K562 (cell line): Measurements from ENCODE around the gene SYNGR1. TPM values are rescaled to one million over a fixed set of nuclear protein-coding genes. Genes with fewer than 3 reads are reported as not detected.

Source experiments
- ATAC-seq: fragments of 200-7000 bp; cut with Tn5 transposase; 3 replicates; pipeline ENCODE4 v1.9.1; 2020; ENCODE audit warnings: moderate library complexity
- BruUV-seq: library from RNA; stranded (reverse); fragments of 400-500 nt; replicated peaks from 2 replicates; lab custom pipeline; 2021; lab: Mats Ljungman, UMichigan
- CTCF ChIA-PET: fragments of 300-600 bp; formaldehyde crosslinking; extraction: SDS; loops from one replicate; lab custom pipeline; 2021; ENCODE audit warnings: low intra/inter-chr PET ratio; lab: Yijun Ruan, JAX
- POLR2A ChIA-PET: fragments of 300-600, 350-650 bp; sonication (Branson Sonifier 250); formaldehyde crosslinking; extraction: SDS; loops from one replicate; lab custom pipeline; 2021; ENCODE audit warnings: antibody characterized with exemption, inconsistent platforms; lab: Yijun Ruan, JAX
- DNase-seq, 4 experiments: peaks; one replicate each; pipeline versions ENCODE4 v3.0.0 to v3.0.0-alpha.2; 2011 to 2018; ENCODE audit warnings: low spot score in 3 of 4, mixed read lengths in 3 of 4; ENCODE audit errors: extremely low read depth in 1 of 4
- FAIRE-seq: peaks from 2 replicates; lab custom pipeline; 2011; peaks lifted over from hg19 to GRCh38; lab: Jason Lieb, UNC
- H2AFZ ChIP-seq: 2 replicates; pipeline ENCODE4 v1.6.0; 2011; ENCODE audit warnings: low read depth, low read length, control low read depth, inconsistent platforms
- H3K27ac ChIP-seq: fragments of 200-600 bp; 3 replicates; pipeline ENCODE4 v1.8.0; 2011; ENCODE audit warnings: low read depth, mild to moderate bottlenecking, control low read depth, inconsistent platforms, low read length, moderate library complexity, mixed read lengths; ENCODE audit errors: extremely low read depth
- H3K27me3 ChIP-seq, 2 experiments: fragments of 300-600 bp in 1 of 2; 2 replicates in 1 of 2; 3 replicates in 1 of 2; pipeline versions ENCODE4 v1.6.0 to v1.8.0; 2011; ENCODE audit warnings: inconsistent platforms in 2 of 2, low read length in 2 of 2, mild to moderate bottlenecking in 1 of 2, mixed read lengths in 1 of 2, moderate library complexity in 1 of 2; ENCODE audit not compliant: control insufficient read depth in 2 of 2, insufficient read depth in 2 of 2
- H3K36me3 ChIP-seq: fragments of 300-600 bp; 3 replicates; pipeline ENCODE4 v1.8.0; 2011; ENCODE audit warnings: mild to moderate bottlenecking, low read length, inconsistent platforms; ENCODE audit not compliant: control insufficient read depth, insufficient read depth
- H3K4me1 ChIP-seq, 2 experiments: fragments of 200-600 bp in 1 of 2; replicated peaks in 1 of 2; 2 replicates in 1 of 2; 3 replicates in 1 of 2; pipeline versions ENCODE4 v1.5.1 to v1.8.0; 2011; ENCODE audit warnings: inconsistent platforms in 2 of 2, low read length in 2 of 2, mild to moderate bottlenecking in 1 of 2, mixed read lengths in 1 of 2, moderate library complexity in 1 of 2; ENCODE audit not compliant: control insufficient read depth in 2 of 2, insufficient read depth in 2 of 2
- H3K4me2 ChIP-seq: 2 replicates; pipeline ENCODE4 v1.6.1; 2011; ENCODE audit warnings: low read length, control low read depth, inconsistent platforms, mixed read lengths; ENCODE audit not compliant: insufficient read depth
- H3K4me3 ChIP-seq: fragments of 200-600 bp; sonication (generic), shearing (Covaris generic); 2 replicates; pipeline ENCODE4 v1.5.1; 2016; ENCODE audit warnings: control low read depth, inconsistent platforms
- H3K79me2 ChIP-seq: fragments of 200-600 bp; 3 replicates; pipeline ENCODE4 v1.8.0; 2011; ENCODE audit warnings: low read length, inconsistent platforms; ENCODE audit not compliant: control insufficient read depth, insufficient read depth
- H3K9ac ChIP-seq, 2 experiments: 2 replicates each; pipeline versions ENCODE4 v1.6.0 to v1.6.1; 2011; ENCODE audit warnings: low read depth in 2 of 2, low read length in 2 of 2, control low read depth in 1 of 2, inconsistent platforms in 1 of 2, mild to moderate bottlenecking in 1 of 2, mixed read lengths in 1 of 2; ENCODE audit not compliant: insufficient read depth in 1 of 2
- H3K9me1 ChIP-seq: one replicate; pipeline ENCODE4 v1.6.0; 2011; ENCODE audit warnings: inconsistent platforms, mild to moderate bottlenecking, low read length, moderate library complexity; ENCODE audit not compliant: control insufficient read depth, insufficient read depth
- H3K9me3 ChIP-seq: replicated peaks from 2 replicates; pipeline ENCODE4 v1.5.1; 2011; ENCODE audit warnings: low read depth, low read length, inconsistent platforms; ENCODE audit not compliant: control insufficient read depth, insufficient read depth
- H4K20me1 ChIP-seq: replicated peaks from 2 replicates; pipeline ENCODE4 v1.6.1; 2011; ENCODE audit warnings: low read length, inconsistent platforms, mixed read lengths; ENCODE audit not compliant: control insufficient read depth, insufficient read depth
- BRD4 ChIP-seq: fragments of 200-600 bp; sonication (generic); IDR thresholded peaks from 2 replicates; pipeline ENCODE4 v1.6.1; 2017; ENCODE audit warnings: inconsistent platforms
- EGR1 ChIP-seq: fragments of 450-650 bp; conservative IDR thresholded peaks from 2 replicates; pipeline ENCODE4 v1.6.1; 2017; ENCODE audit warnings: mild to moderate bottlenecking
- KLF16 ChIP-seq: IDR thresholded peaks from 2 replicates; pipeline ENCODE4 v1.6.1; 2016; ENCODE audit warnings: antibody characterized with exemption
- MTA2 ChIP-seq: fragments of 450-650 bp; IDR thresholded peaks from 2 replicates; pipeline ENCODE4 v1.6.1; 2016; ENCODE audit warnings: low read depth
- NCOA2 ChIP-seq, 2 experiments: fragments of 450-650 bp; IDR thresholded peaks; 2 replicates each; pipeline ENCODE4 v1.6.1; 2018; ENCODE audit warnings: mild to moderate bottlenecking in 2 of 2, moderate library complexity in 1 of 2; ENCODE audit not compliant: partially characterized antibody in 2 of 2
- PHB2 ChIP-seq: fragments of 450-650 bp; IDR thresholded peaks from 2 replicates; pipeline ENCODE4 v1.6.1; 2017; ENCODE audit warnings: low read depth
- POLR3G ChIP-seq: IDR thresholded peaks from 2 replicates; pipeline ENCODE4 v1.6.1; 2011; ENCODE audit not compliant: insufficient read length, insufficient replicate concordance; ENCODE audit errors: extremely low read depth
- RAD21 ChIP-seq, 2 experiments: fragments of 250-450 bp in 1 of 2; fragments of 450-650 bp in 1 of 2; sonication (Bioruptor Pico) in 1 of 2; formaldehyde crosslinking in 1 of 2; IDR thresholded peaks in 1 of 2; conservative IDR thresholded peaks in 1 of 2; 2 replicates each; pipeline versions ENCODE4 v1.4.0 to v1.8.0; 2020 to 2022; ENCODE audit warnings: mild to moderate bottlenecking in 2 of 2, moderate library complexity in 1 of 2
- SOX6 ChIP-seq: fragments of 450-650 bp; IDR thresholded peaks from 2 replicates; pipeline ENCODE4 v1.6.1; 2014; ENCODE audit warnings: mild to moderate bottlenecking
- SRSF1 ChIP-seq: fragments of 200-400 bp; formaldehyde crosslinking; IDR thresholded peaks from 2 replicates; pipeline ENCODE4 v1.6.1; 2017; ENCODE audit warnings: mild to moderate bottlenecking, low read depth, low read length, moderate library complexity
- U2AF2 ChIP-seq: fragments of 200-400 bp; formaldehyde crosslinking; optimal IDR thresholded peaks from 2 replicates; pipeline ENCODE3; 2017; ENCODE audit warnings: low read depth, mild to moderate bottlenecking, low read length
- ZNF551 ChIP-seq: fragments of 250-450 bp; sonication (Bioruptor Pico); IDR thresholded peaks from 2 replicates; pipeline ENCODE4 v1.5.0; 2021; ENCODE audit warnings: mild to moderate bottlenecking, moderate library complexity
- ZNF695 ChIP-seq: fragments of 450-650 bp; formaldehyde crosslinking; IDR thresholded peaks from 2 replicates; pipeline ENCODE4 v1.4.0; 2020; ENCODE audit warnings: mild to moderate bottlenecking, moderate library complexity
- WGBS: fragments of 100-300 bp; shearing (Covaris generic); methylation state at CpG from one replicate; pipeline ENCODE4 v1.1.6; 2016; ENCODE audit warnings: low coverage, mixed read lengths; ENCODE audit not compliant: insufficient coverage; ENCODE audit errors: missing lambda C conversion rate; 5-methylcytosine and 5-hydroxymethylcytosine counted together
- in situ Hi-C: fragments of 300-500 bp; cut with MboI; formaldehyde crosslinking; loops from 4 replicates; pipeline ENCODE4 v1.15.0; 2018; ENCODE audit warnings: inconsistent platforms, mixed read lengths
- intact Hi-C: fragments of 100-400 bp; cut with micrococcal nuclease; formaldehyde crosslinking; loops from 2 replicates; pipeline ENCODE4 v1.14.2; 2022
- polyA plus RNA-seq, 8 experiments: library from polyadenylated mRNA; depleted of rRNA in 4 of 8; stranded (reverse) in 5 of 8; unstranded in 3 of 8; fragments of >200 nt; fragmentation: Nextera tagmentation in 2 of 8; fragmentation: Illumina TruSeq in 1 of 8; extraction: Ambion mirVana in 2 of 8; extraction: Trizol in 1 of 8; gene quantifications; 2 replicates each; pipeline versions ENCODE4 v1.2.1 to v1.2.3, GENCODE V29; 2011 to 2014; ENCODE audit warnings: inconsistent platforms in 1 of 8, missing spikeins in 1 of 8
- total RNA-seq, 7 experiments: library from RNA; depleted of rRNA in 6 of 7; stranded (reverse); fragments of >200 nt in 6 of 7; fragmentation: Illumina TruSeq in 2 of 7; extraction: Trizol in 2 of 7; gene quantifications; 2 replicates each; pipeline versions ENCODE4 v1.2.1 to v1.2.3, GENCODE V29; 2011 to 2021; ENCODE audit warnings: low replicate concordance in 1 of 7
- TF ChIP-seq, protein P1 (sequence below): sonication (generic); formaldehyde crosslinking; IDR thresholded peaks from 2 replicates; pipeline ENCODE4 v1.8.1; 2023; ENCODE audit warnings: mild to moderate bottlenecking, missing genetic modification reagents

SYNGR1 gene
- total and polyA plus RNA-seq, 9 of the 15 experiments (the other 6 are each of a cell fraction or from before 2014, with no cell fraction given): 1.8 to 15.9 (median 5.5) TPM

DNA sequence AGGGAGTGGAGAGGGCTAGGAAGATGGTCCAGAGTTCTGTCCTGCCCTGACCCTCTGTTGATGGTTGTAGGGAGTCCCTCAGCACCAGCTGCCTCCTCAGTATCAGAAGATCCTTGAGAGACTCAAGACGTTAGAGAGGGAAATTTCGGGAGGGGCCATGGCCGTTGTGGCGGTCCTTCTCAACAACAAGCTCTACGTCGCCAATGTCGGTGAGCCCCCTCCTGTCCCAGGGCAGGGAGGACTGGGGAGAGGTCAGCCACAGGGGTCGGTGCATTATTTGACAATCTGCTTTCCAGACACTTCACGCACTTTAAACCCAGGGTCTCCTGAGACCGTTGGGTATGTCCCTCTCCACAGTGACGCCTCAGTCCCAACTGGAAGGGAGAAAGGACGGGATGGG is 67.8 kb downstream of the SYNGR1 start:
- no TSS peak for BruUV-seq
- intact Hi-C loops (no loop called here), in situ Hi-C loops (no loop called here)
- Histone ChIP-seq H3K27me3 (no peaks in the 10 kb centered on the region), H2AFZ (no peak overlapping the region), H3K9me3 (no peaks in the 10 kb centered on the region), H3K36me3 (peaks cover 63% of the 10 kb centered on the region; the same call in 2 of the 3 replicates), H3K4me3 (no peak overlapping the region), H3K9me1 (no peaks in the 10 kb centered on the region), H3K79me2 (no peaks in the 10 kb centered on the region; the same call in 2 of the 3 replicates), H3K9ac (no peak overlapping the region), H4K20me1 (no peaks in the 10 kb centered on the region), H3K27ac (no peak overlapping the region), H3K4me1 (peaks cover 0 to 11% of the 10 kb centered on the region in 2 experiments; a peak in 4 of 5 replicates), H3K4me2 (no peak overlapping the region)
- POLR2A ChIA-PET: interaction anchor here (0.8 kb wide), 1 partner anchor 86 kb away, joined by 4 read pairs; no protein-coding TSS in a partner anchor
- DNase-seq (no peak), FAIRE-seq (no peak), ATAC-seq (no peak)
- 86% methylated on average over 6 of the region's 12 CpGs for WGBS
- TF ChIP-seq NCOA2 (IDR thresholded peaks at IDR 0.05; ENCODE audit: partially characterized antibody in 2 of 2) (no peak), POLR3G (no peak), MTA2 (no peak), SOX6 (no peak), U2AF2 (no peak), ZNF695 (CRISPR knock-in tag) (no peak), EGR1 (no peak), BRD4 (no peak), SRSF1 (no peak), RAD21 (CRISPR knock-in tag; conservative IDR thresholded peaks at IDR 0.05 in 1 of 2, IDR thresholded peaks at IDR 0.05 in 1 of 2) (no peak), KLF16 (no peak), PHB2 (no peak), ZNF551 (CRISPR knock-in tag) (no peak)
- TF ChIP-seq, protein P1, sequence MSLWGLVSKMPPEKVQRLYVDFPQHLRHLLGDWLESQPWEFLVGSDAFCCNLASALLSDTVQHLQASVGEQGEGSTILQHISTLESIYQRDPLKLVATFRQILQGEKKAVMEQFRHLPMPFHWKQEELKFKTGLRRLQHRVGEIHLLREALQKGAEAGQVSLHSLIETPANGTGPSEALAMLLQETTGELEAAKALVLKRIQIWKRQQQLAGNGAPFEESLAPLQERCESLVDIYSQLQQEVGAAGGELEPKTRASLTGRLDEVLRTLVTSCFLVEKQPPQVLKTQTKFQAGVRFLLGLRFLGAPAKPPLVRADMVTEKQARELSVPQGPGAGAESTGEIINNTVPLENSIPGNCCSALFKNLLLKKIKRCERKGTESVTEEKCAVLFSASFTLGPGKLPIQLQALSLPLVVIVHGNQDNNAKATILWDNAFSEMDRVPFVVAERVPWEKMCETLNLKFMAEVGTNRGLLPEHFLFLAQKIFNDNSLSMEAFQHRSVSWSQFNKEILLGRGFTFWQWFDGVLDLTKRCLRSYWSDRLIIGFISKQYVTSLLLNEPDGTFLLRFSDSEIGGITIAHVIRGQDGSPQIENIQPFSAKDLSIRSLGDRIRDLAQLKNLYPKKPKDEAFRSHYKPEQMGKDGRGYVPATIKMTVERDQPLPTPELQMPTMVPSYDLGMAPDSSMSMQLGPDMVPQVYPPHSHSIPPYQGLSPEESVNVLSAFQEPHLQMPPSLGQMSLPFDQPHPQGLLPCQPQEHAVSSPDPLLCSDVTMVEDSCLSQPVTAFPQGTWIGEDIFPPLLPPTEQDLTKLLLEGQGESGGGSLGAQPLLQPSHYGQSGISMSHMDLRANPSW: no peak
- CTCF ChIA-PET: no interaction called here
